NB4 (cell line): ENCODE measurements around the gene IQCK.

Source experiments
- MAX ChIP-seq: IDR thresholded peaks from 2 replicates; pipeline ENCODE4 v1.6.1; 2011; ENCODE audit warnings: low read depth, low read length
- MYC ChIP-seq: IDR thresholded peaks from 2 replicates; pipeline ENCODE4 v1.6.1; 2011; ENCODE audit warnings: low read depth, low read length
- POLR2A ChIP-seq: IDR thresholded peaks from 2 replicates; pipeline ENCODE4 v1.6.1; 2011; ENCODE audit warnings: mild to moderate bottlenecking; ENCODE audit not compliant: insufficient read length; ENCODE audit errors: extremely low read depth
- TF ChIP-seq, protein P1 (sequence below): IDR thresholded peaks from one replicate; pipeline ENCODE4 v1.5.1; 2012; ENCODE audit warnings: low read depth, low read length

DNA sequence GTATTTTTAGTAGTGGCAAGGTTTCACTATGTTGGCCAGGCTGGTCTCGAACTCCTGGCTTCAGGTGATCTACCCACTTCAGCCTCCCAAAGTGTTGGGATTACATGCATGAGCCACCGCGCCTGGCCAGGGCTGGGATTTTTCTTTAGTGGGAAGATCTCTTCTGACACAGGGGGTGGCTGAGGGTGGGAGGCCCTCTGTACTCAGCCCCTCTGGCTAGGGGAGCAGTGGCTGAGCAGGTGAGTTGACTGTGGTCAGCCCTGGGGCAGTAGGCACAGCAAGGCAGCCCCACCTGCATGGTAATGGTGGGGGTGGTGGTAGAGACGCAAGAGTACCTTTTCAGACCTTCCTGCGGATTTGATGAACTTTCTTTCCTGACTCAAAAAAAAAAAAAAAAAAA is 178.9 kb downstream of the IQCK start:
- TF ChIP-seq POLR2A = no peak
- TF ChIP-seq, protein P1, sequence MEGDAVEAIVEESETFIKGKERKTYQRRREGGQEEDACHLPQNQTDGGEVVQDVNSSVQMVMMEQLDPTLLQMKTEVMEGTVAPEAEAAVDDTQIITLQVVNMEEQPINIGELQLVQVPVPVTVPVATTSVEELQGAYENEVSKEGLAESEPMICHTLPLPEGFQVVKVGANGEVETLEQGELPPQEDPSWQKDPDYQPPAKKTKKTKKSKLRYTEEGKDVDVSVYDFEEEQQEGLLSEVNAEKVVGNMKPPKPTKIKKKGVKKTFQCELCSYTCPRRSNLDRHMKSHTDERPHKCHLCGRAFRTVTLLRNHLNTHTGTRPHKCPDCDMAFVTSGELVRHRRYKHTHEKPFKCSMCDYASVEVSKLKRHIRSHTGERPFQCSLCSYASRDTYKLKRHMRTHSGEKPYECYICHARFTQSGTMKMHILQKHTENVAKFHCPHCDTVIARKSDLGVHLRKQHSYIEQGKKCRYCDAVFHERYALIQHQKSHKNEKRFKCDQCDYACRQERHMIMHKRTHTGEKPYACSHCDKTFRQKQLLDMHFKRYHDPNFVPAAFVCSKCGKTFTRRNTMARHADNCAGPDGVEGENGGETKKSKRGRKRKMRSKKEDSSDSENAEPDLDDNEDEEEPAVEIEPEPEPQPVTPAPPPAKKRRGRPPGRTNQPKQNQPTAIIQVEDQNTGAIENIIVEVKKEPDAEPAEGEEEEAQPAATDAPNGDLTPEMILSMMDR = no peak
- TF ChIP-seq MAX = no peak
- no peak for TF ChIP-seq MYC
